SU-DHL-6 (cell line): ENCODE data around the gene SACS.

Experiments
- H2AFZ ChIP-seq: fragments of 200-600 bp; sonication (generic); 2 replicates; pipeline ENCODE4 v1.6.1; 2014; ENCODE audit warnings: low read depth, mild to moderate bottlenecking, moderate library complexity, mixed read lengths, antibody characterized with exemption, low read length; ENCODE audit not compliant: severe bottlenecking
- H3F3A ChIP-seq: fragments of 200-600 bp; shearing (Covaris generic); 2 replicates; pipeline ENCODE4 v1.6.0; 2016; ENCODE audit warnings: antibody characterized with exemption, mild to moderate bottlenecking; ENCODE audit not compliant: insufficient read depth
- H3K27ac ChIP-seq: fragments of 200-600 bp; sonication (generic); 2 replicates; pipeline ENCODE4 v1.5.1; 2016; ENCODE audit warnings: low read depth, mild to moderate bottlenecking, low read length, moderate library complexity, mixed read lengths
- H3K27me3 ChIP-seq: fragments of 200-600 bp; sonication (generic), shearing (Covaris generic); 2 replicates; pipeline ENCODE4 v1.6.0; 2014; ENCODE audit warnings: mild to moderate bottlenecking, low read length
- H3K36me3 ChIP-seq: fragments of 200-600 bp; sonication (generic); 2 replicates; pipeline ENCODE4 v1.6.1; 2014; ENCODE audit warnings: mild to moderate bottlenecking, low read length, mixed read lengths
- H3K4me2 ChIP-seq: fragments of 300-600, 200-600 bp; shearing (Covaris generic), sonication (generic); 2 replicates; pipeline ENCODE4 v1.6.0; 2014; ENCODE audit warnings: low read length, low read depth, mild to moderate bottlenecking; ENCODE audit not compliant: poor library complexity, severe bottlenecking
- H3K4me3 ChIP-seq: fragments of 200-600 bp; sonication (generic); 2 replicates; pipeline ENCODE4 v1.5.1; 2014; ENCODE audit warnings: antibody characterized with exemption, low read length, mild to moderate bottlenecking, mixed read lengths; ENCODE audit not compliant: insufficient read depth, poor library complexity, severe bottlenecking
- H3K79me2 ChIP-seq: fragments of 200-600 bp; sonication (generic); 2 replicates; pipeline ENCODE4 v1.6.1; 2014; ENCODE audit warnings: mild to moderate bottlenecking, low read length, moderate library complexity; ENCODE audit not compliant: insufficient read depth
- H3K9ac ChIP-seq: fragments of 200-600 bp; sonication (generic); 2 replicates; pipeline ENCODE4 v1.7.0; 2014; ENCODE audit warnings: mild to moderate bottlenecking, low read length
- H3K9me2 ChIP-seq: fragments of 200-600 bp; sonication (generic); replicated peaks from 2 replicates; pipeline ENCODE4 v1.6.1; 2014; ENCODE audit warnings: low read length; ENCODE audit not compliant: insufficient read depth
- H3K9me3 ChIP-seq: fragments of 200-600 bp; sonication (generic); 2 replicates; pipeline ENCODE4 v1.6.1; 2014; ENCODE audit warnings: low read length, mixed read lengths; ENCODE audit not compliant: insufficient read depth
- H4K20me1 ChIP-seq: fragments of 200-600 bp; sonication (generic); 2 replicates; pipeline ENCODE4 v1.6.1; 2014; ENCODE audit warnings: low read depth, mild to moderate bottlenecking, antibody characterized with exemption, low read length, moderate library complexity, mixed read lengths
- EZH2phosphoT487 ChIP-seq: fragments of 200-600 bp; sonication (generic), shearing (Covaris generic); conservative IDR thresholded peaks from 2 replicates; pipeline ENCODE4 v1.6.1; 2018; ENCODE audit warnings: mild to moderate bottlenecking, antibody characterized with exemption, low read length, moderate library complexity, mixed read lengths
- TF ChIP-seq, protein P1 (sequence below): fragments of 200-600 bp; sonication (generic); IDR thresholded peaks from one replicate; pipeline ENCODE4 v1.5.1; 2017; ENCODE audit warnings: antibody characterized with exemption, mild to moderate bottlenecking, low read length, moderate library complexity; ENCODE audit not compliant: insufficient read depth, poor library complexity, severe bottlenecking

Gene SACS

DNA sequence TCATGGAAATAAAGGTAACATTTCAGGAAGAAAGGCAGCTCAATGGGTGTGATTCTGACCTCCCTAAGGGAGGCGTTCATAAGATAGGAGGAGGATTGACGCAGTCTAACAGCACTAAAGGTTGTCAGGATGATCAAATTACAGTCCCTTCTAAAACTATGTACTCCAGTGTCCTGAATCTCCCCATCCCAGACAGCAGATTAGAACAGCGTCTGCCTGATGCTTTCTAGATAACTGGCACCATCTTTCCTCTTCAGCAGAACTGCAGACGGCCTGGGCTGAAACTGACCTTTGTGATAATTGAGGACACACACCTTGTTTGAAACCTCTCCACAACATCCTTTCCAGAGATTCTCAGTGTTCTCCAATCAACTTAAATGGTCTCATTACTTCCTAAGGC lies 25.5 kb upstream of the SACS start:
- Histone ChIP-seq H3K4me2 (no peak overlapping the region), H2AFZ (no peak overlapping the region), H3K9me3 (no peaks in the 10 kb centered on the region), H3K79me2 (no peaks in the 10 kb centered on the region), H3K36me3 (no peaks in the 10 kb centered on the region), H3K9me2 (no peaks in the 10 kb centered on the region), H3K27ac (no peak overlapping the region), H4K20me1 (no peaks in the 10 kb centered on the region), H3K9ac (no peak overlapping the region), H3F3A (no peaks in the 10 kb centered on the region), H3K27me3 (no peaks in the 10 kb centered on the region), H3K4me3 (no peak overlapping the region)
- TF ChIP-seq, protein P1, sequence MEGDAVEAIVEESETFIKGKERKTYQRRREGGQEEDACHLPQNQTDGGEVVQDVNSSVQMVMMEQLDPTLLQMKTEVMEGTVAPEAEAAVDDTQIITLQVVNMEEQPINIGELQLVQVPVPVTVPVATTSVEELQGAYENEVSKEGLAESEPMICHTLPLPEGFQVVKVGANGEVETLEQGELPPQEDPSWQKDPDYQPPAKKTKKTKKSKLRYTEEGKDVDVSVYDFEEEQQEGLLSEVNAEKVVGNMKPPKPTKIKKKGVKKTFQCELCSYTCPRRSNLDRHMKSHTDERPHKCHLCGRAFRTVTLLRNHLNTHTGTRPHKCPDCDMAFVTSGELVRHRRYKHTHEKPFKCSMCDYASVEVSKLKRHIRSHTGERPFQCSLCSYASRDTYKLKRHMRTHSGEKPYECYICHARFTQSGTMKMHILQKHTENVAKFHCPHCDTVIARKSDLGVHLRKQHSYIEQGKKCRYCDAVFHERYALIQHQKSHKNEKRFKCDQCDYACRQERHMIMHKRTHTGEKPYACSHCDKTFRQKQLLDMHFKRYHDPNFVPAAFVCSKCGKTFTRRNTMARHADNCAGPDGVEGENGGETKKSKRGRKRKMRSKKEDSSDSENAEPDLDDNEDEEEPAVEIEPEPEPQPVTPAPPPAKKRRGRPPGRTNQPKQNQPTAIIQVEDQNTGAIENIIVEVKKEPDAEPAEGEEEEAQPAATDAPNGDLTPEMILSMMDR: no peak
- TF ChIP-seq EZH2phosphoT487: no peak

DNA sequence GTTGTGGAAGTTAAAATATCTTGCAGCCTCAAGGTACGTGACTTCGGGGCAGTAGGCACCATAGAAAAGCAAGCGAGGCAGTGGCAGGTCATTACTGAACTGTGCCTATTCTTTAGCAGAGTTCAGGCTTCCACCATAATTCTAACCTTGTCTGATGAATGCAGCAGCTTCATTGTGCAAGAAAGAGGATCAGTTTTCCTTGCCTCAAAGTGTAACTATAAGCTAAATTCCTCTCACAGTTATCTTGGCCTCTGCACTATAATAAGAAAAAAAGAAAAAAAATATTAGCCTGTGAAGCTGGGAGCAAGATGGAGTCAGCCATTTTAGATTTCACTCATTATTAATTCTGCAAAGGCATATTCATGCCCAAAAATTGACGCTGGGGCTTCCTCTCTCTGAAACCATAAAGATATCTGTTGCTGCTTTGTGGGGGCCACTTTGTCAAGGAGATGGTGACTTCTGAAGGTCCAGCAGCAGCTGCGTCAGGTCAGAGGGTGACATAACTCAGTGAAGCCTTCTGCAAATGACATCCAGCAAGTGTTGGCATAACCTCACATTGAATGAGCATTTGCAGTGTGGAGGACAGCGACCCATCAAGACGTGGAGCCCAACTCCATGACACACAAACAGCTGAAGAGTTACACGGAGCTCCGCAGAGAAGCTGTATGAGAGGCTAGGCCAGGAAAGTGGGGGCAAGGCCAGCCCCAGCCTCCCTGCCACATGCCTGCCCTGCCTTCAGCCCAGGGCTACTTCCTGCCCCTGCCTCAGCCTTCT lies 23.1 kb upstream of the SACS start:
- H3K9me3 ChIP-seq: no peaks in the 10 kb centered on the region
- H3K9ac ChIP-seq: no peak overlapping the region
- H3K4me2 ChIP-seq: no peak overlapping the region
- TF ChIP-seq EZH2phosphoT487: no peak
- TF ChIP-seq, protein P1: no peak
- no peaks in the 10 kb centered on the region for H3F3A ChIP-seq
- H3K36me3 ChIP-seq: no peaks in the 10 kb centered on the region
- H3K27me3 ChIP-seq: no peaks in the 10 kb centered on the region
- no peak overlapping the region for H2AFZ ChIP-seq
- H4K20me1 ChIP-seq: no peaks in the 10 kb centered on the region
- no peak overlapping the region for H3K27ac ChIP-seq
- no peaks in the 10 kb centered on the region for H3K79me2 ChIP-seq
- no peak overlapping the region for H3K4me3 ChIP-seq
- no peaks in the 10 kb centered on the region for H3K9me2 ChIP-seq

DNA sequence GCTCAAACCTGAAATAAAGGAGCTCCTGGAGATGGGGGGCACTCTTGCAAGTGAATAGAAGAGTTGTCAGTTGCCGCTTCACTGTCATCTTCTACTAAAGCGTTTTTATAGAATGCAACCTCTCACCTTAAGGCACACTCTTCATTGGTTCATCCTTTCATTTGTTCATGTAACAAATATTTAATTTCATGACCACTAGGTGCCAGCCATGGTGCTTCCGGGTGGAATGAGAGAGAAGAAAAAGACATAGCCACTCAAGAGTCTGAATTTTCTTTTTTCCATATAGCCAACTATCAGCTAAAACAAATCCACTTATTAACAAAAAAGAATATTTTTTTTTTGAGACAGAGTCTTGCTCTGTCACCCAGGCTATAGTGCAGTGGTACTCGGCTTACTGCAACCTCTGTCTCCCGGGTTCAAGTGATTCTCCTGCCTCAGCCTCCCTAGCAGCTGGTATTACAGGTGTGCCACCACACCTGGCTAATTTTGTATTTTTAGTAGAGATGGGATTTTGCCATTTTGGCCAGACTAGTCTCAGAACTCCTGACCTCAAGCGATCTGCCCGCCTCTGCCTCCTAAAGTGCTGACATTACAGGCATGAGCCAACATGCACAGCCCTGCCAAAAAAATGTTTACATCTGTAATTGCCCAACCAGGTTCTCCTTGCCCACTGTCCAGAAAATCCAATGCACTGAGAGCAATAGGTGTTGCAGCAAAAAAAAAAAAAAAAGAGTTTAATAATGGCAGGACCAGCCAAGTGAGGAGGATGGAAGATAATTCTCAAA lies 22.1 kb upstream of the SACS start:
- Histone ChIP-seq H3K9ac (no peak overlapping the region), H3K4me2 (no peak overlapping the region)
- TF ChIP-seq, protein P1: no peak
- no peak for TF ChIP-seq EZH2phosphoT487

More for the DNA sequence above, 22.1 kb upstream of the SACS start:
- no peaks in the 10 kb centered on the region for H3F3A ChIP-seq
- no peak overlapping the region for H3K27ac ChIP-seq
- no peaks in the 10 kb centered on the region for H3K9me2 ChIP-seq
- H2AFZ ChIP-seq: no peak overlapping the region
- H3K36me3 ChIP-seq: no peaks in the 10 kb centered on the region
- H3K79me2 ChIP-seq: no peaks in the 10 kb centered on the region
- no peaks in the 10 kb centered on the region for H4K20me1 ChIP-seq
- H3K9me3 ChIP-seq: no peaks in the 10 kb centered on the region
- H3K4me3 ChIP-seq: no peak overlapping the region
- H3K27me3 ChIP-seq: no peaks in the 10 kb centered on the region
